HG03060 (cell line): ENCODE data around the gene STK26.
A peak's percentile ranks its signal among the peaks of the same experiment; 100 is the strongest.
"Not testable (repeated sequence)": the region's sequence is repeated elsewhere in the genome, so short reads cannot be mapped to it uniquely, and the experiment has no call there.

Experiments used
- ATAC-seq: cut with Tn5 transposase; IDR thresholded peaks from one replicate; pipeline ENCODE4 v1.9.1; 2021; ENCODE audit warnings: low read depth, moderate number of reproducible peaks; ENCODE audit not compliant: unreplicated experiment

The STK26 gene

DNA sequence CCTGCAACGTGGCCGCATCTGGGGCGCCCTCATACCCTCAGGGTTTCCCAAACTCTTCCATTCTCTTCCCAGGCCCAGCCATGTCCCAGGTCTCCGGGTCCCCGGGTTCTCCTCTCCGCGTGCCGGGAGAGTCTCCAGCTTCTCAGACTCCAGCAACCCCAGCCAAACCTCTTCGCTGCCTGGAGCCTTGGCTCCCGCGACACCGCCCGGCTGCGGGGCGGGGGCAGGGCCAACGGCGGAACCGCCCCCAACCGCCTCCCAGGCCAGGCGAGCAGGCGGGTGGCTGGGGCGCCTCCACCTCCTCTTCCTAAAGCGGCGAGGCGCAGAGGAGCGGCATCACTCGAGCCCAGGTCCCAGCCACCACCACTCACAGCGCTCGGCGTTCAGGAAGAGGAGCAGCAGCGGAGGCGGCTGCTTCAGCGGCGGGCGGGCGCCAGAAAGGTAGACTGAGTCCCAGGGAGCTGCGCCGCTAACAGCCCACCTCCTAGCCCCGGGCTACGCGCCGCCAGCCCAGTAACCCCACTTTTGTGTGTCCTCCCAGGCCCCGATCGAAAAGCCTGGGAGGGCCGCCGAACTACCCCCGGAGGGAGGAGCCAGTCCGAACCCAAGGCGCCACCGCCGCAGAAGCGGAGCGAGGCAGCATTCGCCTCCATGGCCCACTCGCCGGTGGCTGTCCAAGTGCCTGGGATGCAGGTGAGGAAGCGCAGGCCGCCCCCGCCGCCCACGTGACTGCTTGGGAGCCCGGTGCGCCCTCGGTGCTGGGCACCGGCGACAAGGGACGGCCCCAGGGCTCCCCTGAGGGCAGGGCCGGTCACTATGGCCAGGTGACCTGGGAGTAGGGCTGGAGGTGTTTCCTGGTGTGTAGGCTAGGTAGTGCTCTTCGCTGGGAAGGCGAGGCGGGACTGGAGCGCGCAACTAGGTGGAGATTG, at the start of gene STK26:
STK26 (plus strand) TSS at position 336 of the 929 bp plus-strand sequence; CDS start at position 652, 316 bp downstream.
- ATAC-seq = peak; percentile 44

DNA sequence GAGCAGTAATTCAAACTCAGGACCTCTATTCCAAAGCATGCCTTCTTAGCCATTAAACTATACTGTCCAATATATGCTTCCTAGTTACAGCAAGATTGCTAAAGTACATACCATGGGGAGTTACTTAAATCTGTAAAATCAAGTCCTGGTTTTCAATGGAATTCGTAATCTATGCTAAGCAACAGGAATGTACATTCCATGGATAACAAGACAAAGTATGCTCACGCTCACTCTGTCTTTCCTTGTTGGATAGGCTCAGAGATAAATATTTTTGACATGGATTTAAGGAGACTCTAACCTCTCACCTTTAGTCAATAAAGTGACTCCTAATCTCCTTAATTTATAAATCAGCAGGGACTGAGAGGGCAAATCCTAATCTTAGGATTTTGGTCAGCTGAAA, 47.3 kb upstream of the STK26 start:
- no peak for ATAC-seq

DNA sequence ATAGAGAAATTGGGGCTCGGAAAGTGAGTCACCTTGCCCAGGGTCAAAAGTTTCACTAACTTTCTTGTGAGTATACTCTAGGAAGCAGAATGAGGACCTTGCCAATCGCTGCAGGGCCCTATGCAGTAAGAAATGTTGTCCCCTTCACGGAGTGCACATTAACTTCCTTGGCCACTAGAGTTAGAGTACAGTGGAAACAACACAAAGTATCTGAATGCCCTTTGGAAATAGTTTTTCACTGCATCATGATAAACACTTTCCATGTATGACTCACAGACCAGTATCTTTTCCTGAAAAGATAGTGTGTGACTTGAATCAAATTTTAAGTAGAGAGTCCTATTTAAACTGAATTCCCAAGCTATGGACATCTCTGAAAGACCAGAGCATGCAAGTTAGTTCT, 45.5 kb upstream of the STK26 start:
- no peak for ATAC-seq

DNA sequence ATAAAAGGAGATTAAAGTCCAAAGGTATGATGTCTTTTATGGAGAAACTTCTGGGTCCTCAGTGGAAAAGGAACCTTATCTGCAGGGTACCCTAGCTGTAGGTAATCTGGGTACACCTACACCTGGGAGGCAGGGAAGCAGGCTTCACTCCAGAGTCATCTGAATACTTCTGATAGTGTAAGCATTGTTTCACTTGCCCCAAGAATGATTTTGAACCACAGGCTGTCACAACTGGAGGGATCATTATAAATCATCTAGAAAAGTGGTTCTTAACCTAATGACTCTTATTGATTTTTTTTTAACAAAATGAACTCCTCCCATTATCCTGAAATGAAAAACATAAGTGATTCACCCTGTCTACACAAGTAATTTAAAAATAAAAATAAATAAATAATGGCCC, 44.0 kb upstream of the STK26 start:
- no peak for ATAC-seq

DNA sequence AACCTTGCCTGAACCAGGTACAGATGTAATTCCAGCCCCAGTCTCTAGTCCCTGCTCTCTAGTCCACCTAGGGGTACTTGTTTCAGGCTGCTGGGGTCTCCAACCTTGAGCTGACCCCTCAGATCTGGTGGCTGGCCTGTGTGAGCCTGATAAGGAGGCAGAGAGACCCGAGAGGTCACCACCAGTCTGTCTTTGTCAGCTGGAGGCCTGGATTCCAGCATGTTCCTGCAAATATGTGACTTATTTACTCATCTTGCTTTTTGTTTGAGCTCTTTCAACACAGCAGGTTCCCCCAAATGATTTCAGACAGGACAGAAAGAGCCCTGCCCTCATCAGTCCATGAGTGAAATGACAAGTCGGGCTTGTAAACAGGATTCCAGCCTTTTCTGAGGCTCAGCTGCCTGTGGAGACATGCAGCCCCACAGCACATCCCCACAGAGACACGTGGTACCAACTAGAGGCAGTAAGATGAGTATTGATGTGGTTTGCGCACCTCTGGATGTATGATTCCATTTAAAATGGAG, 37.5 kb upstream of the STK26 start:
- ATAC-seq = no peak

DNA sequence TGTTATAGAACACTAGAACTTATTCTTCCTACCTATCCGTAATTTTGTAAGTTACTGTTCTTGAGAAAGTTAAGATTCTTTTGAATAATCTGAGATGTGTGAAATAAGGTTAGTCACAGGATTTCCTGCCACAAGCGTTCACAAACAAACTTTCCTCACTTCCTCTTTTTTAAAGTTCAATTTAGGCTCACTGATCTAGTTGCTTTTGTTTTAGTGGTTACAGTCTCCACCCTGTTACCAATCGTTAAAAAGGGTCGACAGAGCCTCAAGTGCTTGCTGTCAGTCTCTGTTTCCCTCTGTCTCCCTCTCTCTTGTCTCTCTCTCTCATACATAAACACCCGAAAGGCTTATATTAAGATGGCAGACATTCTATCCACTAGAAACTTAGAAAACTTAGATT, 35.9 kb upstream of the STK26 start:
- ATAC-seq = peak; percentile 97

DNA sequence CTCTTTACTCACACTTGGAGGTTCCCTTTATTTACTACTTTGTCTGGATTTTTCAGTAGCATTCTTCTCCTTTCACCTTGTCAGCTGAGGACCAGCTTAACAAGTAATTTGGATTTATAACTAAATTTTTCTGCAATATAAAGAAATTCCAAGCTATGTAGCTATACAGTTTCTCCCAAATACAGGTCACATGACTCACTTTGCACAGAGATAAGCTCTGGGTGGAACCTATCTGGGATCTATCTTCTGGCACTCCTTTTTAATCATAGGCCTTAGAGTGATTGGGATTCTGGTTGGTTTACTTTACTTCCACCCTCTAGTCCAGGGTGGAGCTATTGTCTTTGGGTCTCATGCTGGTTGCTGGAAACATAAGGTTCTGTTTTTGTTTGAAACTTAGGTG, 34.9 kb upstream of the STK26 start:
- ATAC-seq = no peak

DNA sequence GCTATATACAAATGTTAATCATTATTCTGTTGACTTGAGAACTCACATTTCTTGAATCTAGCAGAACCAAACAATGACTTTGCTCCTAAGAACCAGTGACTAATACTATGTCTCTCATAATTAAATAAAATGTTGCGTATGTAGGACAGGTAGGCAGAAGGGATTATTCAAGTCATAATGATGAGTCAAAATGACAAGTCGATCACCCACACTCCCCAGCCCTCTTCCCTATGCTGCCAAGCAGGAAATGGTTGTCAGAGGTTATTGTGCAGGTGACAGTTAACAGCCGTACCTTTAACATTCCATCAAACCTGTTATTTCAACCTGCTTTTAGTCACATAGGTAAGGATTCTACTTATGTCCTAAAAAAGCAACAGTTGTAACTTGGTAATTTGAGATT, 22.0 kb upstream of the STK26 start:
- no peak for ATAC-seq

DNA sequence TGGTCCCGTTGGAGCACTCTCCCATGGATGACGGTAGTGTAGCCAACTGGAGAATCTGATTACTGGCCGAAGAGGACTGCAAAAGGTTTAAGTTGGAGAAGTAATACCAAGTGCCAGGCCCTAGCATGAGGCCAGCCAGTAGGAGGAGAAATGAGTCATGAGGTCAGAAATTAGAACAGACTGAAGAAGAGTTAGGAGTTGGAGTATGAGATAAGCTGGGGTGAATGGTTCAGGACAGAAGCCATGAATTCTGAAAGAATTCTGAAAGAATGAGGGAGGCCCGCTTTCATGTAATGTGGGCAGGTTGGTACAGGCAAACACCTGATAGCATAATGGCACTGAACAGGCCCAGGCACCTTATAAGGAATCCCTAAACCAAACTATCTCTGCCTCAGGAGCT, 18.4 kb upstream of the STK26 start:
- no peak for ATAC-seq

DNA sequence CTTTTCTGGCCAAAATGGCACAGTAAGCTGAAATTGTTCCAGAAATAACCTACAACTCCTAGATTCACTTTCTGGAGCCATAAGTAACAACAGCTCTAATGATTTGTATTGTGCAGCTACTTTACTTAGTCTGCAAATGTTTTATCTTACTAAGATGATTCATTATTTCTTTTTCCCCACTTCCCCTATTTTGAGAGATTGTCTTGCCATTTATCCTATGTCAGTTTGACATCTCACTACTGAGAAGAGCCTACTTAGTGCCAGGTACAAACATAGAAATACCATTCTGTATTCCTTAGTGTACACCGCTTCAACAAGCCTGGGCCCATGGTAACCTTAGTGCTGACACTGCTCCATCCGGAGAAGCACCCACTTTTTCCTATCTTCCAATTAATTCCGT, 13.8 kb upstream of the STK26 start:
- no peak for ATAC-seq

DNA sequence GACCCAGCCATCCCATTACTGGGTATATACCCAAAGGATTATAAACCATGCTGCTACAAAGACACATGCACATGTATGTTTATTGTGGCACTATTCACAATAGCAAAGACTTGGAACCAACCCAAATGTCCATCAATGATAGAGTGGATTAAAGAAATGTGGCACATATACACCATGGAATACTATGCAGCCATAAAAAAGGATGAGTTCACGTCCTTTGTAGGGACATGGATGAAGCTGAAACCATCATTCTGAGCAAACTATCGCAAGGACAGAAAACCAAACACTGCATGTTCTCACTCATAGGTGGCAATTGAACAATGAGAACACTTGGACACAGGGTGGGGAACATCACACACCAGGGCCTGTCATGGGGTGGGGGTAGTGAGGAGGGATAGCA, 12.9 kb upstream of the STK26 start:
- ATAC-seq = not testable (repeated sequence)

DNA sequence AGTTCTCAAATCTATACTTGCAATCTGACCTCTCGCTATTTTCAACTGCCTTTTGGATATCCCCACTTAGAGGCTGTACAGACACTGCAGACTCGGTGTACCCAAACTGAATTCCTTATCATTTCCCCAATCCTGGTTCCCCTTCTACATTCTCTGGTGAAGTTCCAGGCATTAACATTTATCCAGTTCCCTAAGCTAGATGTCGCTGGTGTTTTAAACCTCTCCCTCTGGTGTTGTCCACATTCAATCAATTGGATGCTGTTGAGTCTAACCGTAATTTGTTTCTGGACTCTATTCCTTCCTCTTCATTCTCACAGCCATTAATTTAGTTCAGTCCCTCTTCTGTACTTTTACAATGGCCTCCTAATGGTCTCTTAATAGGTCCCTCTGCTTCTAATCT, 7.2 kb upstream of the STK26 start:
- no peak for ATAC-seq

DNA sequence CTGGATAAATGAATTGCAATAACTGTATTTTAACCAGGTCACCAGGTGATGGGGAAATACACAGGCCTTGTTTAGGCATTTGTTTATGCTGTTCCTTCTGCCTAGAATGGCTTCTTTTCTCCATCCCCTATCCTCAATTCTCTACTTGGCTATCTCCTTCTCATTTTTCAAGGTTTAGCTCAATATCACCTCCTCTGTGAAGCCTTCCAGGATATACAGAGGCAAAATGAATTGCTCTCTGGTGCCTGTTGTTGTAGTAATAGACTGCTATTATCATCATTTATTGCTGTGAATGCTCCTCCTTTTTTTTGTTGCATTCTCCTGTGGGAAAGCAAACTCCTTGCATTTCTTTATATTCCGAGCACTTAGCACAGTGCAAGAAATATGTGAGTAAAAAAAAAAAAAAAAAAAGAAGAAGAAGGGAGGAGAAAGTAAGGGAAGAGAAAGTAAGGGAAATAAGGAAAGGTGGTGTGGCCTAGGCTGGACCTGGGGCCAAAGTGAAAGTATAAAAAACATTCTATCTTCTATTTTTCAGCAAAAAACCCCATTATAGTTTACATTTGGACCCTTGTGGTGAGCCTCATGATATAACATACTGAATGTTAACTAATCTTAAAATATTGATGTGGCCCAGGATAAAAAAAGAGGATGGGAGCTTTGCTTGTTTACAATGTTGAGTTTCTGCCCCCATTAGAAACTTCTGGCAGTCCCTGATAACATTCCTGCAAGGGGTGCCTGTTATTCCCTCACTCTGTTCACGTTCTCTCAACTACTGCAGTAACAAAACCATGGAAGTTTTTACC, 6.3 kb upstream of the STK26 start:
- ATAC-seq = no peak

DNA sequence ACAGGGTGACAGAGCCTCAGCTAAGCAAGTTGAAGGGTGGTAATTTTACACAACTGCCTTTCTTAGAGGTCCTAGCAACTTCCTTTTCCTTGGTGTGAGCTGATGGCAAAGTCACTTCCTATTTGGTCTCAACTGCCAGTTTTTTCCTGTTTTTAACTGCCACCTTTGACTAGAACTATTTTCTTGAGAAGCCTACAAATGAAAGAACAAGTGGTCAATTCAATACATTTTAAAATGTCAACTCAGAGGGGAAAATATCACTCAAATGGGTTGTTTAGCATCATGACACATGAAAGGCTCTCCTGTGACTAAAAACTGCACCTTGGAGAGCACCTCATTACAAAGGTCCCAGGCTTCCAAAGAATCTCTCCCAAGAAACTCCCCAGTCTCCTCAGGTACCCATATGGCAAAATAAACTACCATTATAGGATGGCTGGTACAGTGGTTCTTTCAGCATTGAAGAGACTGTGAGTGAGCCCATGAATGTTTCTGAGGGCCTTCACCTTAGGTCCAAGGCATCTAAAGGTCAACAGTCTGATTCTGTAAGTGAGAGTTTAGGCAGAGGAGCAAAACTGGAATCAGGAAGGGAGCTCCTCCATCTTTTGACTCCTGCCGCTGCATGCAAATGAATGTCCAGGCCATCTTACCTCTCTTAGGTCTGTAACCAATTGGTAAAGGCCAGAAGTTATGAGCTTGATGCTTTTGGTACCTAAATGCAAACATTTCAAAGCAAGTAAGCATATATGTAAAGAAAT, 5.5 kb upstream of the STK26 start:
- no peak for ATAC-seq

DNA sequence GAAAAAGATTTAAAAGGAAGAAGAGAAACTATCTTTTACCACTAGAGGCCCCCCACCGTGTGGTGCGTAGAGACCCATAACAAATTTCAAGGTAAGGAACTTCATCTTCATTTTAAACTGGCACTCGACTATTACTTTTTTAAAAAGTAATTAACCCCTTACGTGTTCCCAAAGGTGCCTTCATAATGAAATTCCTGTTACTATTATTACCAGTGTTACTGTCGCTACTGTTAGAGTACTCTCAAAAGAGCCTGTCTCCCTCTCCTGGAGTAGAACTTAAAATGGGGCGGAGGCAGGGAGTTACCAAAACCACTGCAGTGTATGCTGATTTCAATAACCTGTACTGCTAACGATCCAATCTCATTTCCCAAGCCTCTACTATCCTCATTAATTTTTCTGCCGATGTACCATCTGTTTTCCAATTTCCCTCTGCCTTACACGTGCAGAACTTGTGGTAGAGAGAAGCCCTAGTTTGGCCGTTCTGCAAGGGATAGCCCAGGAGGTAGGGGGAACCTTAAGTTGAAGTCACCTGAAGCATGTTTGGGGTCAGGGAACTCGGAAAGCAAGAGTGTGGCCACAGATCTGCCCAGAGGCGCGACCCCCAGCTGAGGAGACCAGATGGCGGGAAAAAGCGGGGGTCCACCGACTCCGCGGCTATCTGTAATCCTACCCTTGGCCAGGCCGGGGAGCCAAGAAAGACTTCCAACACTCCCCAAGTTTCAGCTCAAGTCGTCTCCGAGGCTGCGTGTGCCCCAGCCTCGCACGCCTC, 720 bp upstream of the STK26 start:
- ATAC-seq = no peak

DNA sequence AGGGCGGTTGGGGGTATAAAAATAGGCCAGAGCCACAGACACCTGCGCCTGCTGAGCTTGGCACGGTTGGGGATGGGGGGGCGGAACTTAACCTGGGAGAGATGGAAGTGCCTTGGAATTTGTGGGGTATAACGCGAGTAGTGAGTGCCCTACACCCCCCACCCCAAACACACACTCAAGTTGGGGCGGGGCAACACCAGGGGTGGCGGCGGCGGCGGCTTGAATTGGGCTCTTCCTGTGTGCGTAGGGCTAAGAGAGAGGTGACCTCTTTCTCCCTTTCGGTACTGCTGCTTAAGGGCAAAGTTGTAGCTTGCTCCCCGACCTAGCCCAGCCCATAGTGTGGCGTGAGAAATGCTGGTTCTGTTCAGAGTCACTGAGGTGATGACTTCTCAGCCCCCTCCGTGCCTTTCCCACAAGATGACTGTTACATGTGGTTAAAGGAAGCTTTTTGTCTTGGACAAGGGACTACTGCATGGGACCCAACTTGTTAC, 839 bp downstream of the STK26 start:
- no peak for ATAC-seq

DNA sequence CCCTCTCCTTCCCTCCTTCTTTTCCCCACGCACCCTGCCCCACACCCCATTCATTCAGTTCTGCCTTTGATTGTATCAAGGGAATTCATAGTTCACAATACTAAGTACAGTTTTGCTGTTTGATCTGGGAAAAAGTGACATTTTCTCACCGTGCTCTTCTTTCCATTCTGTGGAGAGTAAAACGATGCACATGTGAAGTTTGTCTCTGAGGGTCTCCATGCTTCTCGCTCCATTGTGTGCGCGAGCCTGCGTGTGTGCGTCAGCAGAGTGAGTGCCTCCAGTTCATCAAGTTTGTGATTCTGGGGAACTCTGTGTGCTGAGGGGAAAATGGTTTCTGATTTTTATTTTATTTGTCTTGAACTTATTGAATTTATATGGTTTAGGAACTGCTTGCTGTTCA, 1.9 kb downstream of the STK26 start:
- no peak for ATAC-seq

DNA sequence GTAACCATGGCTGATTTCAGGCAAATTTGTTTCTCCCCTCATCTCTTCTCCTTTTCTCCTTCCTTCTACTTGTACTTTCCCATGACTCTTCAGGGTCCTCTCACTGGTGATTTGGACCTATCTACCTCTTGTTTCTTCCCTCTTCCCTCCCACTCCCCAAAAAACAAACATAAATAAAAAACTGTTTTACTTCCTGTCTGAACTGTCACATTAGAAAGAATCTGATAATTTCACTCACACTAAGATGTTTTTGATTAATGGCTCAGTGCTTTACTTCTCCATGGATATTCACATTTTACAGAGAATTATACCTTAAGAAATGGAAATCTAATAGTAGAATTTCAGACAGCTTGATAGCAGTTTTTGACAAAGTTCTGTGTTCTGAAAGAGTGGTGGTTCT, 7.2 kb downstream of the STK26 start:
- no peak for ATAC-seq

DNA sequence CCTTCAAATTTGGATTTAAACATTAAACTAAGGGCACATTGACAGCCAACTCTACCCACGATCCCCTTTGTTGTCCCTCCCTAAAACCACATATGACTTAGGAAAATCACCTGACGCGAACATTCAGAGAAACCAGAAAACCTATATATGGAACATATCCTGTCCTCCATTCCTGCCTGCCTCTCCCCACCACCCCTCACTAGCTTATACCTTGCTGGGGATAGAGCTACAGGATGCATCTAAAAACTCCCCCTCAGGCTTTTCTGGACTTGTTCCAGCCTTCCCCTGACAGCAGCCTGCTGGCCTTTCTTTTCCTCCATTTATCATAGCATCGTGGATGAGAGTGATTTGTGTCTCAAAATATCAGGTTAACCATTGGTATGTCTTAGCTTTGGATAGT, 8.8 kb downstream of the STK26 start:
- ATAC-seq = no peak

DNA sequence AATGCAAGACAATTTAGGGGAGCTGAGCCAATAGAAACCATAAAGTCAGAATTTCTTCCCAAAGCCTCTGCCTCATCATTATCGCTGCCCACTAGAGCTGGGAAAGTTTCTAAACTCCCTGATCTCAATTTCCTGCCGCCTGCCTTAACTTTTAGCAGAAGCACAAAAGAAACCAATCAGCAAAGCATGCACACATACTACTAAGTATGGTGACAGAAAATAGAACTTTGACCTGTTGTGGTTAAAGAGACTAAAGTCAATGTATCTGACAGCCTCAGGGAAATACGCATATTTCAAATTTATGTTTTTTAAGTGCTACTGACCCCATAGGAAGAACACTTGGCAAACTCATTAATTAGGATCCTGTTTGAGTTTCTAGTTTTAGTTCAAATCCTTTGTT, 10.1 kb downstream of the STK26 start:
- no peak for ATAC-seq
